ENCODE data around the gene GBGT1. TPM values are rescaled to one million over a fixed set of nuclear protein-coding genes. Genes with fewer than 3 reads are reported as not detected.

Gene GBGT1
- total and polyA plus RNA-seq, 9 donors = 3.9 to 43.3 (median 20.8) TPM

DNA sequence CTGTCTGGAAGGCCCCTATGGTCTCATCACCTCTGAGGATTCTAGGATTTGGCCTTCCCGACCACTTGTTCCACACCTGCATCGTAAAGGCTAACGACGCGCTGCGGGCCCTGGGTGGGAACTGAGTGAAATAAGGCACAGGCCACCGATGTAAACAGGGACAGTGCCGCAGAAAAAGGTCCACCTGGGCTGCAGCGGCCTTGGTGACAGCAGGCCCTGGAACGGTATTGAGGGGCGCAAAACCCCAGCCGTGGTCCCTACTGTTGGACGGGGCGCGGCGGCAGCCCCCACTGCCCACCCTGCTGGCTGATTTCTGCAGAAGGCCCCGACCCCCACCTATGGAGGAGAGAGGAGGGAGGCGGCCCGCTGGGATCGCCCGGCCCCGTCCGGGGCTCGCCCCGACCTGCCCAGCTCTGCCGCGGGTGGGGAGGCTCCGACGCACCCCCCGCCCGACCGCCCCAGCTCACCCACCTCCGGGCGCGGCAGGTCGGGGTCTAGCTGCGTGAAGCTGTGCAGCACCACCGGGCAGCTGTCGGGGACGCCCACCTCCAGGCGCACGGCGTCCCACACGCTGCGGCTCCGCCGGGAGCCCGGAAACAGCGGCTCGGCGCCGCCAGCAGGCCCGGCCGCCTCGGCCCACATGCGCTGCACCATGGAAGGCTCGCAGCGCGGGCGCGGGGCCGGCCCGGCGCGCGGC is 43.1 kb downstream of the GBGT1 start:
- intact Hi-C loops (cut with DNase I) = no loop called here
- Histone ChIP-seq H3K4me3 (peak overlapping the region; percentile 70), H3K36me3 (no peaks in the 10 kb centered on the region), H3K9me3 (no peaks in the 10 kb centered on the region), H3K4me1 (ENCODE audit: insufficient read depth) (peaks cover 31% of the 10 kb centered on the region), H3K27me3 (no peaks in the 10 kb centered on the region), H3K27ac (peak overlapping the region; percentile 48 to 75)
- DNase-seq = no peak
- TF ChIP-seq EP300 (IDR thresholded peaks at IDR 0.05) = no peak
- no peak for TF ChIP-seq POLR2A (IDR thresholded peaks at IDR 0.05)
- TF ChIP-seq, protein P1, sequence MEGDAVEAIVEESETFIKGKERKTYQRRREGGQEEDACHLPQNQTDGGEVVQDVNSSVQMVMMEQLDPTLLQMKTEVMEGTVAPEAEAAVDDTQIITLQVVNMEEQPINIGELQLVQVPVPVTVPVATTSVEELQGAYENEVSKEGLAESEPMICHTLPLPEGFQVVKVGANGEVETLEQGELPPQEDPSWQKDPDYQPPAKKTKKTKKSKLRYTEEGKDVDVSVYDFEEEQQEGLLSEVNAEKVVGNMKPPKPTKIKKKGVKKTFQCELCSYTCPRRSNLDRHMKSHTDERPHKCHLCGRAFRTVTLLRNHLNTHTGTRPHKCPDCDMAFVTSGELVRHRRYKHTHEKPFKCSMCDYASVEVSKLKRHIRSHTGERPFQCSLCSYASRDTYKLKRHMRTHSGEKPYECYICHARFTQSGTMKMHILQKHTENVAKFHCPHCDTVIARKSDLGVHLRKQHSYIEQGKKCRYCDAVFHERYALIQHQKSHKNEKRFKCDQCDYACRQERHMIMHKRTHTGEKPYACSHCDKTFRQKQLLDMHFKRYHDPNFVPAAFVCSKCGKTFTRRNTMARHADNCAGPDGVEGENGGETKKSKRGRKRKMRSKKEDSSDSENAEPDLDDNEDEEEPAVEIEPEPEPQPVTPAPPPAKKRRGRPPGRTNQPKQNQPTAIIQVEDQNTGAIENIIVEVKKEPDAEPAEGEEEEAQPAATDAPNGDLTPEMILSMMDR (IDR thresholded peaks at IDR 0.05) = no peak
- WGBS, 3 donors = 1 to 2% (median 1%) methylated on average over 31 to 66 of the region's 66 CpGs

DNA sequence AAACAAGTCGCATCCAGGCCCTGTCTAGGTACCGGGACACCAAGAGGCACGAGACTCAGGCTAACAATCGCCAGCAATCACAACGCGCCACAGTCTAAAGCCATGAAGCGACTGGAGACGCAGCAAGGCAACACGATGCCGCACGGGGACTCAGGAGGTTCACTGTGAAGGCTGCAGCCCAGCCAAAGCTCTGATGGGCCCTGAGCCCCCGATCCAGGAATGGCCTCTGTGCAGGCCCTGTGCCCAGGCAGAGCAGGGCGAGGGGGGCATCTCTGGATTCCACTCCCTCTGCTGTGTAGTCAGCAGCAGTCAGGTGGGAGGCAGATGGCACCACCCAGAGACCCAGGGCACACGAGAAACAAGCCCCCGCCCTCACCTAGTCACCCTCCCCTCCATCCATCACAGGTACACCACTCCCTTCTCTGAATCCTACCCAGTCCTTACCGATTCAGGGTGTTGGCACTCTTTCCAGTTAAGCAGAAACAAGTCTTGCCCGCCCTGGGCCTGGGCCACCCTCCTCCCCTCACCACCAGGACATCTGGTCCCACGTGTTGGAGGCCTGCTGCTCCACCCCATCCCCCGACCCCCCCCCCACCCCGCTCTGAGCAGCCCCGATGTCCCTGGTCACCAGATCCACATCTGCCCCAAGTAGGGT is 43.7 kb downstream of the GBGT1 start:
- DNase-seq = no peak
- H3K27ac ChIP-seq = peak overlapping the region; percentile 48 to 75
- WGBS, 3 donors = 17 to 20% (median 19%) methylated on average over 21 of the region's 21 CpGs
- no peaks in the 10 kb centered on the region for H3K9me3 ChIP-seq
- intact Hi-C loops (cut with DNase I) = no loop called here
- H3K27me3 ChIP-seq = no peaks in the 10 kb centered on the region
- TF ChIP-seq POLR2A (IDR thresholded peaks at IDR 0.05) (no peak), EP300 (IDR thresholded peaks at IDR 0.05) (no peak)
- TF ChIP-seq, protein P1 (IDR thresholded peaks at IDR 0.05) = no peak
- peaks cover 30% of the 10 kb centered on the region for H3K4me1 ChIP-seq (ENCODE audit: insufficient read depth)
- H3K36me3 ChIP-seq = no peaks in the 10 kb centered on the region
- peak overlapping the region; percentile 70 for H3K4me3 ChIP-seq

DNA sequence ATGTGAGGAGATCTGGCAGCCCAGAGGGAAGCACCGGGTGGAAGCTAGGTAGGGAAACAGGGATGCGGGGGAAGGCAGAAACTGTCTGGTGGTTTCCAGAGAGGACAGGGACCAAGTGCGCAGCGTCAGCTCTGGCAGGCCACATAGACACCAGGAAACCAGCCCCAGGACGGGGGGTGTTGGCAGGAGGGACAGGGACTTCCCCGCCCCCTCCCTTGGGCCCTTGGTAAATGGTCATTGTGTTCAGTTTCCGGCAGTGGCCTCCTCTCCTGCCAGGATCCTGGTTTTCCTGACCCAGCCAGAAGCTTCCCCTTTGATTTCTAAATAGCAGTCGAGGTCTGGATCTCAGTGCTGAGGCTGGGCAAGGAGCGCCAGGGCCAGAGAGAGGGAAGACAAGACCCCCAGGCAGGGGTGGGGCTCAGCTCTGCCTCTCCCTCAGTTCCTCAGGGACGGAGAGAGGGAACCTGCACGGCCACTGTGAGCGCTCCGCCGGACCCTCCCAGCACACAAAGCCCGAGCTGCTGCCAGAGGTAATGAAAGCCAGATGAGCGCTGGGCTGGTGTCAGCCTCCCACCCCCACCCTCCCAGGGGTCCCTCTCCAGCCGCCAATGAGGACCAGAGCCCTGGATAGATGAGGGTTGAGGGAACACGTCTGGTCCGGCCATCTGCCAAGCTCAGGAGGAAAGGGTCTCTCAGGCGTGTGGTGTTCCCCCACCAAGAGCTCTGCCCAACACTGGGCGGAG is 44.4 kb downstream of the GBGT1 start:
- TF ChIP-seq POLR2A (IDR thresholded peaks at IDR 0.05) = no peak
- TF ChIP-seq EP300 (IDR thresholded peaks at IDR 0.05) = no peak
- TF ChIP-seq, protein P1 (IDR thresholded peaks at IDR 0.05) = no peak
- DNase-seq = no peak
- H3K27ac ChIP-seq = peak overlapping the region; percentile 43 to 54
- H3K4me1 ChIP-seq (ENCODE audit: insufficient read depth) = peaks cover 34% of the 10 kb centered on the region
- no peaks in the 10 kb centered on the region for H3K36me3 ChIP-seq
- intact Hi-C loops (cut with DNase I) = no loop called here
- WGBS, 3 donors = 32 to 42% (median 40%) methylated on average over 21 of the region's 21 CpGs
- no peaks in the 10 kb centered on the region for H3K27me3 ChIP-seq
- no peaks in the 10 kb centered on the region for H3K9me3 ChIP-seq
- peak overlapping the region; percentile 70 for H3K4me3 ChIP-seq

DNA sequence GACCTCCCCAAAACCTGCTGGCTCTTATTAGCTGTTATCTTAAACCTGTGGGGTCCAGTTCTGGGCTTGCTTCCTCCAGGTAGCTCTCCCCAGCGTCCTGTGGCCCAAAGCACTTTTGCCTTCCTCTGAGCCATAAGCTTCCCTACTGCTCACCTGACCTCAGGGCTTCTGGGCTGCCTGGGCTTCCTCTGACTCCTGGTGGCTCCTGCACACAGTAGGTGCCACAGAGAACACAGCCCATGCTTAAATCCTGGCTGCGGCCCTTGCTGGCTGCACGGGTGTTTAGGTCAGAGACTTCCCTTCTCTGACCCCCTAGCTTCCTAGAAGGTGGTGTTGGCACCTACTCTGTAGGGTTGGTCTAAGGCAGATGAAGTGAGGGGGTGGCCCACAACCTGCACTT is 45.1 kb downstream of the GBGT1 start:
- Histone ChIP-seq H3K27ac (peak overlapping the region; percentile 43 to 54), H3K27me3 (no peaks in the 10 kb centered on the region), H3K36me3 (no peaks in the 10 kb centered on the region), H3K4me1 (ENCODE audit: insufficient read depth) (peaks cover 38% of the 10 kb centered on the region), H3K4me3 (no peak overlapping the region), H3K9me3 (no peaks in the 10 kb centered on the region)
- DNase-seq = no peak
- 57 to 78% (median 76%) methylated on average over 3 of the region's 3 CpGs for whole genome bisulfite sequencing, 3 donors
- intact Hi-C loops (cut with DNase I) = no loop called here
- TF ChIP-seq, protein P1 (IDR thresholded peaks at IDR 0.05) = no peak
- no peak for TF ChIP-seq EP300 (IDR thresholded peaks at IDR 0.05)
- no peak for TF ChIP-seq POLR2A (IDR thresholded peaks at IDR 0.05)
